A673 (cell line): ENCODE results near the gene SLC35C1.

Source experiments
- CTCF ChIP-seq: fragments of 300-800, 200-600 bp; sonication (generic); conservative IDR thresholded peaks from 2 replicates; pipeline ENCODE4 v1.5.1; 2017; ENCODE audit warnings: low read depth, mild to moderate bottlenecking, antibody characterized with exemption, low read length, moderate library complexity, mixed read lengths
- EZH2 ChIP-seq: fragments of 200-600 bp; sonication (generic); IDR thresholded peaks from 2 replicates; pipeline ENCODE4 v1.6.1; 2017; ENCODE audit warnings: borderline replicate concordance, low read depth, mild to moderate bottlenecking, mixed read lengths, antibody characterized with exemption, low read length; ENCODE audit not compliant: poor library complexity, severe bottlenecking

- TF ChIP-seq CTCF: no peak
- TF ChIP-seq EZH2: no peak
Measured at GRCh38 chr11:45788887-45789286, 16.1 kb upstream of the SLC35C1 start.
